ENCODE data around the gene MMUT.

DNA sequence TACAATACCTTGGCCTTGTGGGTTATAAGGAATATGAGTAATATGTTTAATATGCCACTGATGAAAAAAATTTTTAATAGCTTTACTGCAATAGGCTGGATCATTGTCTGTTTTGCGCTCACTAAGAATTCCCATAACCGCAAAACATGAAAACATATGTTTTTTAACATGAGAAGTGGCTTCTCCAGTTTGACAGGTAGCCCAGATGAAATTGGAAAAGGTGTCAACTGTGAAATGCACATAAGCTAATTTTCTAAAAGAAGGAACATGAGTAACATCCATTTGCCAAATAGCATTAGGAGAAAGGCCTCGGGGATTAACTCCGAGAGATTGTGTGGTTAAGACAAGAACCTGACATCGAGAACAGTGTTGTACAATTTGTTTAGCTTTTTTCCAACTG is 41.6 kb upstream of the MMUT start:
- TF ChIP-seq, protein P1, sequence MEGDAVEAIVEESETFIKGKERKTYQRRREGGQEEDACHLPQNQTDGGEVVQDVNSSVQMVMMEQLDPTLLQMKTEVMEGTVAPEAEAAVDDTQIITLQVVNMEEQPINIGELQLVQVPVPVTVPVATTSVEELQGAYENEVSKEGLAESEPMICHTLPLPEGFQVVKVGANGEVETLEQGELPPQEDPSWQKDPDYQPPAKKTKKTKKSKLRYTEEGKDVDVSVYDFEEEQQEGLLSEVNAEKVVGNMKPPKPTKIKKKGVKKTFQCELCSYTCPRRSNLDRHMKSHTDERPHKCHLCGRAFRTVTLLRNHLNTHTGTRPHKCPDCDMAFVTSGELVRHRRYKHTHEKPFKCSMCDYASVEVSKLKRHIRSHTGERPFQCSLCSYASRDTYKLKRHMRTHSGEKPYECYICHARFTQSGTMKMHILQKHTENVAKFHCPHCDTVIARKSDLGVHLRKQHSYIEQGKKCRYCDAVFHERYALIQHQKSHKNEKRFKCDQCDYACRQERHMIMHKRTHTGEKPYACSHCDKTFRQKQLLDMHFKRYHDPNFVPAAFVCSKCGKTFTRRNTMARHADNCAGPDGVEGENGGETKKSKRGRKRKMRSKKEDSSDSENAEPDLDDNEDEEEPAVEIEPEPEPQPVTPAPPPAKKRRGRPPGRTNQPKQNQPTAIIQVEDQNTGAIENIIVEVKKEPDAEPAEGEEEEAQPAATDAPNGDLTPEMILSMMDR (IDR thresholded peaks at IDR 0.05; ENCODE audit: borderline replicate concordance, extremely low read depth, low read length, poor library complexity, severe bottlenecking) = no peak
- no peak for TF ChIP-seq EZH2 (IDR thresholded peaks at IDR 0.05; ENCODE audit: borderline replicate concordance, low read depth, low read length, severe bottlenecking)
